Hepatocyte (in vitro differentiated cells): Measurements from ENCODE around the gene TAOK3. TPM values are rescaled to one million over a fixed set of nuclear protein-coding genes. Genes with fewer than 3 reads are reported as not detected.

Source experiments
- DNase-seq: peaks from one replicate; pipeline ENCODE4 v3.0.0-alpha.2; 2016; ENCODE audit warnings: low spot score
- H2AFZ ChIP-seq: fragments of 200-600 bp; sonication (generic); 2 replicates; pipeline ENCODE4 v1.6.0; 2016; ENCODE audit warnings: antibody characterized with exemption, mild to moderate bottlenecking
- H3K27ac ChIP-seq: fragments of 200-600 bp; sonication (generic); 2 replicates; pipeline ENCODE4 v1.5.1; 2016; ENCODE audit warnings: mild to moderate bottlenecking
- H3K27me3 ChIP-seq: fragments of 200-600 bp; sonication (generic); 2 replicates; pipeline ENCODE4 v1.6.1; 2016
- H3K36me3 ChIP-seq: fragments of 200-600 bp; sonication (generic); replicated peaks from 2 replicates; pipeline ENCODE4 v1.5.1; 2016; ENCODE audit warnings: low read depth; ENCODE audit not compliant: insufficient read depth
- H3K4me1 ChIP-seq: fragments of 200-600 bp; sonication (generic); 2 replicates; pipeline ENCODE4 v1.5.1; 2016; ENCODE audit warnings: mild to moderate bottlenecking, moderate library complexity; ENCODE audit not compliant: insufficient read depth
- H3K4me2 ChIP-seq: fragments of 200-600 bp; sonication (generic); 2 replicates; pipeline ENCODE4 v1.6.0; 2016
- H3K4me3 ChIP-seq: fragments of 200-600 bp; sonication (generic); 2 replicates; pipeline ENCODE4 v1.5.1; 2016; ENCODE audit warnings: mild to moderate bottlenecking
- H3K79me2 ChIP-seq: fragments of 200-600 bp; sonication (generic); 2 replicates; pipeline ENCODE4 v1.6.0; 2017; ENCODE audit warnings: mild to moderate bottlenecking
- H3K9me2 ChIP-seq: fragments of 200-600 bp; sonication (generic); replicated peaks from 2 replicates; pipeline ENCODE4 v1.6.0; 2017; ENCODE audit warnings: mild to moderate bottlenecking; ENCODE audit not compliant: insufficient read depth
- H3K9me3 ChIP-seq: fragments of 200-600 bp; sonication (generic); 2 replicates; pipeline ENCODE4 v1.5.1; 2016; ENCODE audit warnings: low read depth, mild to moderate bottlenecking
- H4K20me1 ChIP-seq: fragments of 200-600 bp; sonication (generic); 2 replicates; pipeline ENCODE4 v1.6.0; 2016; ENCODE audit warnings: mild to moderate bottlenecking; ENCODE audit not compliant: insufficient read depth, poor library complexity, severe bottlenecking
- EZH2 ChIP-seq: fragments of 200-600 bp; sonication (generic); IDR thresholded peaks from 2 replicates; pipeline ENCODE4 v1.6.1; 2016; ENCODE audit warnings: antibody characterized with exemption, mild to moderate bottlenecking, borderline replicate concordance
- EZH2phosphoT487 ChIP-seq: fragments of 200-600 bp; sonication (generic); IDR thresholded peaks from one replicate; pipeline ENCODE4 v1.6.1; 2018; ENCODE audit warnings: antibody characterized with exemption, mild to moderate bottlenecking, low read depth, moderate library complexity; ENCODE audit not compliant: unreplicated experiment, severe bottlenecking
- WGBS: methylation state at CpG from one replicate; pipeline ENCODE4 v1.1.6; 2016; ENCODE audit warnings: low lambda C conversion rate; ENCODE audit errors: missing lambda C conversion rate; 5-methylcytosine and 5-hydroxymethylcytosine counted together
- polyA plus RNA-seq: library from polyadenylated mRNA; unstranded; fragments of >200 nt; fragmentation: Nextera tagmentation; extraction: Ambion mirVana; gene quantifications from 2 replicates; pipeline ENCODE4 v1.2.1, GENCODE V29; 2016
- total RNA-seq: library from RNA; depleted of rRNA; stranded (reverse); fragments of >200 nt; gene quantifications from 2 replicates; pipeline ENCODE4 v1.2.3, GENCODE V29; 2014
- TF ChIP-seq, protein P1 (sequence below): fragments of 200-600 bp; sonication (generic); IDR thresholded peaks from 2 replicates; pipeline ENCODE4 v1.5.1; 2016; ENCODE audit warnings: antibody characterized with exemption, mild to moderate bottlenecking; ENCODE audit not compliant: poor library complexity

The TAOK3 gene
- total and polyA plus RNA-seq, 2 experiments from 2014 or later, result 19.1 to 28.7 TPM

DNA sequence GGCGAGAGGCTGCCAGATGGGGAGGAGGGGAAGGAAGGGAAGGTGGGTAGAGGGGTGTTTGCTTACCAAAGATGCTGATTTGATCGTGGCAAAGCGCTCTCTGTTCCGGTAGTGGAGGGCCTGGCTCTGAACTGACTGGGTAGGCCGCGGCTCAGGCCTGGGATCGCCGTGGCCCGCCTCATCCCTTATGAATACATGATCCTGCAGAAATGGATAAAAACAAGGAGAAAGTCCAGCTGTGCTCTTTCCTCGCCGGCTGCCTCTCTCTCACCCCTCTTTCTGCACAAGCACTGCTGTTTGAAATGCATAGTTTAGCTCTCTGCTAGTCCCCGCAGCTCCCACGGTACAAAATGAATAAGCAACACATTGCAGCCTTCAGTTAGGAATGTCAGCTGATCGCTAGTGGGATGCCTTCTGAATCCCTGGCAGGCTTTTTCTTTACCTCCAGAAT is 182.9 kb downstream of the TAOK3 start:
- Histone ChIP-seq H3K4me3 (peak overlapping the region; percentile 4), H3K4me1 (no peaks in the 10 kb centered on the region), H3K36me3 (no peaks in the 10 kb centered on the region), H4K20me1 (no peaks in the 10 kb centered on the region), H2AFZ (peak overlapping the region; percentile 31), H3K9me2 (no peaks in the 10 kb centered on the region), H3K4me2 (peak overlapping the region; percentile 72), H3K79me2 (peaks cover 14% of the 10 kb centered on the region), H3K27me3 (no peaks in the 10 kb centered on the region), H3K9me3 (no peaks in the 10 kb centered on the region), H3K27ac (peak overlapping the region; percentile 86)
- no peak for TF ChIP-seq EZH2phosphoT487
- TF ChIP-seq, protein P1, sequence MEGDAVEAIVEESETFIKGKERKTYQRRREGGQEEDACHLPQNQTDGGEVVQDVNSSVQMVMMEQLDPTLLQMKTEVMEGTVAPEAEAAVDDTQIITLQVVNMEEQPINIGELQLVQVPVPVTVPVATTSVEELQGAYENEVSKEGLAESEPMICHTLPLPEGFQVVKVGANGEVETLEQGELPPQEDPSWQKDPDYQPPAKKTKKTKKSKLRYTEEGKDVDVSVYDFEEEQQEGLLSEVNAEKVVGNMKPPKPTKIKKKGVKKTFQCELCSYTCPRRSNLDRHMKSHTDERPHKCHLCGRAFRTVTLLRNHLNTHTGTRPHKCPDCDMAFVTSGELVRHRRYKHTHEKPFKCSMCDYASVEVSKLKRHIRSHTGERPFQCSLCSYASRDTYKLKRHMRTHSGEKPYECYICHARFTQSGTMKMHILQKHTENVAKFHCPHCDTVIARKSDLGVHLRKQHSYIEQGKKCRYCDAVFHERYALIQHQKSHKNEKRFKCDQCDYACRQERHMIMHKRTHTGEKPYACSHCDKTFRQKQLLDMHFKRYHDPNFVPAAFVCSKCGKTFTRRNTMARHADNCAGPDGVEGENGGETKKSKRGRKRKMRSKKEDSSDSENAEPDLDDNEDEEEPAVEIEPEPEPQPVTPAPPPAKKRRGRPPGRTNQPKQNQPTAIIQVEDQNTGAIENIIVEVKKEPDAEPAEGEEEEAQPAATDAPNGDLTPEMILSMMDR, result no peak
- TF ChIP-seq EZH2, result no peak
- 45% methylated on average over 14 of the region's 14 CpGs for WGBS
- DNase-seq, result peak; percentile 33

GRCh38 chr12:118188690-118189371 is 183.9 kb downstream of the TAOK3 start:
- Histone ChIP-seq H3K36me3 (no peaks in the 10 kb centered on the region), H4K20me1 (no peaks in the 10 kb centered on the region), H3K9me3 (no peaks in the 10 kb centered on the region), H3K9me2 (no peaks in the 10 kb centered on the region), H3K4me3 (peak overlapping the region; percentile 4), H2AFZ (no peak overlapping the region), H3K4me2 (peak overlapping the region; percentile 72), H3K27ac (peak overlapping the region; percentile 86), H3K79me2 (peaks cover 14% of the 10 kb centered on the region), H3K4me1 (no peaks in the 10 kb centered on the region), H3K27me3 (no peaks in the 10 kb centered on the region)
- no peak for TF ChIP-seq EZH2phosphoT487
- TF ChIP-seq, protein P1, result no peak
- no peak for TF ChIP-seq EZH2
- 69% methylated on average over 10 of the region's 10 CpGs for WGBS
- DNase-seq, result no peak

DNA sequence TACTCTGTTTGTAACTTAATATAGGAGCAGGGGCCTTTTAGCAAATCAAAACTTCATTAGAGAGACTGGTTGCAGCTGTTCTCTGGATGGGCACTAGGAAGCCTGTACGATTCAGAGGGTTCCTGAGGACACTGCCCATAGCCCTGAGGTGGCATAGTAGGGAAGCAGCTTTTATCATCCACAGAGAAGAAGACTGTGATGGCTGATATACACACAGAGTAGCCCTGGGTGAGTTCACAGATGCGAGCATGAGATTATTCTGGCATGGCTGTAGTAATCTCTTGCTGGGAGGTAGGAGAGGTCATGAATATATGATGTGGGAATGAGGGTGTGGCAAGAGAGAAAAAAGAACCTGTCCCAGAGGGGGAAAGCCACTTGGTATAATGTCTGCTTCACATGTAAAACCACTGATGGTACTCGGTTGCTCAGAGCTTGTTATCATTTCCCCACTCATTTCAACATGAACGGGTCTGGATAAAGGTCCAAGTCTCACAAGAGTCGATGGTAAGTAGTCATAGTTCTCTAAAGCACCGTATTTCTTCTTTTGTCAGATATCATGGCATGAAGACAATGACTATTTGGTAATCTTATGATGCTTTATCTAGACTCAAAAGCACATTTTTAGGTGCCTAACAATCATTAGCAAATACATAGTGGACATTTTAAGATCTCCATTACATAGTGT is 184.8 kb downstream of the TAOK3 start:
- Histone ChIP-seq H3K27me3 (no peaks in the 10 kb centered on the region), H4K20me1 (no peaks in the 10 kb centered on the region), H3K9me2 (no peaks in the 10 kb centered on the region), H3K9me3 (no peaks in the 10 kb centered on the region), H3K4me2 (peak overlapping the region; percentile 72), H3K4me3 (no peak overlapping the region), H2AFZ (no peak overlapping the region), H3K36me3 (no peaks in the 10 kb centered on the region), H3K4me1 (no peaks in the 10 kb centered on the region), H3K79me2 (peaks cover 14% of the 10 kb centered on the region), H3K27ac (peak overlapping the region; percentile 86)
- TF ChIP-seq, protein P1, result no peak
- no peak for TF ChIP-seq EZH2
- no peak for TF ChIP-seq EZH2phosphoT487
- DNase-seq, result no peak
- 81% methylated on average over 6 of the region's 6 CpGs for WGBS
